ENCODE results near the gene RGMA.
A peak's percentile ranks its signal among the peaks of the same experiment; 100 is the strongest.
"Not testable (repeated sequence)": the region's sequence is repeated elsewhere in the genome, so short reads cannot be mapped to it uniquely, and the experiment has no call there.

RGMA gene

GRCh38 chr15:93048426-93048721 lies 40.6 kb downstream of the RGMA start:
- DNase-seq (ENCODE audit: low spot score) = no peak

- DNase-seq (ENCODE audit: low spot score) = peak; percentile 37
Observed at GRCh38 chr15:93047621-93048425, 41.2 kb downstream of the RGMA start.

DNA sequence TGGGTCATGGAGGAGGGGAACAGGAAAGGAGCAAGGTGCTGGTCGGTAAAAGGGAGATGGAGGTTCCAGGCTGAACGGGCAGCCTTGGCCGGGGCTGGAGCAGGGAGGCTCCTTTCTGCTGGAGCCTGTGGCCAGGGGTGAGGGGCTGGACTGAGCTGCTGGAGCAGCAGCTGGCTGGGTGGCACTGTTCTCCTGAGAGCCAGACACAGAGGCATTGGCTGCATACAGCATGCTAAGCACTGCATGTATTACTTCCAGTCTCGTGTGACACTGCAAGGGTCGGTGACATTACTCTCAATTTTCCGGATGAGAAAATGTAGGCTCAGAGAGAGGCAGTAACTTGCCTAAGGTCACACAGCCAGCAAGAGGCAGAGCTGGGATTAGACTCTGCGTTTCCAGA lies 42.3 kb downstream of the RGMA start:
- DNase-seq (ENCODE audit: low spot score) = no peak

- no peak for DNase-seq (ENCODE audit: low spot score)
Observed at GRCh38 chr15:93046120-93046519, 42.9 kb downstream of the RGMA start.

DNA sequence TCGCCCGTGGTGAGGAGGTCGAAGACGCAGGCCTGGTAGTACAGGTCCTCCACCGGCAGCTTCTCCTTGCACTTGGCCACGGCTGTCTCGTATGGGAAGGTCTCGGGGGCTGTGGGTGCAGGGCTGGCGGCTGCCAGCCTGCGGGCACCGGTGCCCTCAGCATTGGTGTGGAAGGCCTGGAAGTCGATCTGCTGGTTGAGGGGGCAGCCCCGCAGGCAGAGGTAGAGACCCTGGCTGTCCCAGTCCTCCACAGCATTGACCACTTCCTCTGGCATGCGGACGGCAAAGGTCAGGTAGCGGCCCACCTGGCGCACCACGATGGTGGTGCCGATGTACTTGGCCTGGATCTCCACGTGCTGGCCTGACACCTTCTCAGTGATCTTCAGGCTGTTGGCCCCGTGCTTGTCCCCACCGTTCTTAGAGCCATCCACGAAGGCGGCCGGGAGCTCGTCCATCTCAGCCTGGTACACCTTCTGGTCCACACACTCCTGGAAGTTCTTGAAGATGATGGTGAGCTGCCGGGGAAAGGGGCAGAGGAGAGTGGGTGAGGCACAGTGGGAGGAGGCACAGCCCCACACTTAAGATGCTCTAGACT lies 43.7 kb downstream of the RGMA start:
- no peak for DNase-seq (ENCODE audit: low spot score)

DNA sequence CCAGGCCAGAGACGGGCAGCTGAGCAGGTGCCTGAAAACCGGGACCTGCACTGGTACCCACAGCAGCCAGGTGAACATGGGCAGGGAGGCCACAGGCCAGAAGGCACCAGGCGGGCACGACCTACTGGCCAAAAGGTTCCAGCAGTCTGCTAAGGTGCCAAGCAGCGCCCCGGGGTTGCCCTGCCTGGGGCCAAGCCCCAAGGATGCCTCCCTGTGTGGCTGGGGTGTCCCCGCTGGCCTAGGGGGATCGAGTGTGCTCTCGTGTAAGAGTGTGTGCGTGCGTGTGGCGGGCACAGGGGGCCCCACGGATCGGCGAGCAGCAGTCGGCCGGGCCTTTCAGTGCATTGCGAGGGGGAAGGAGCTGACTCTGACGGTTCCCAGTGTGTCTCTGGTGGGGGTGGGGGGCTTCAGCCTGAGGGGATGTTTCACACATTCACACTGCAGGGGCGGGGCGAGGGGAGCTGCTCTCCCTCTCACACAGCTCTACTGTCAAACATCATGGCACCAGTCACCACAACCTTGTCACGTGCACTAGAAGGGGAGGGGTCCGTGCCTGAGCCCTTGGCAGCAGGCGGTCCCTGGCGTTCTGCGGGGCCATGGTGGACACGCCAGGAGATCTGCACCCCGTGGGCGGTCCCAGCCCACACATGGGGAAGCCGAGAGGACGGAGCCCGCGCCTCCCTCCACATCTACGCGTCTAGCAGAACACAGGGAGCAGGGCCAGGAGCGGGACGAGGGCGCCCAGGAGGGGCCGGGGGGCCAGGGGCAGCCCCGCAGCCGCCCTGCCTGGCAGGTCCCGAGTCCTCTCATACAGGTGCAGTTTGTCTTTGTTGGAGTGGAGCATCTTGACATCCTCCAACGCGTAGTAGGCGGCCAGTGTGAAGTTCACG lies 44.5 kb downstream of the RGMA start:
- DNase-seq (ENCODE audit: low spot score) = no peak

DNA sequence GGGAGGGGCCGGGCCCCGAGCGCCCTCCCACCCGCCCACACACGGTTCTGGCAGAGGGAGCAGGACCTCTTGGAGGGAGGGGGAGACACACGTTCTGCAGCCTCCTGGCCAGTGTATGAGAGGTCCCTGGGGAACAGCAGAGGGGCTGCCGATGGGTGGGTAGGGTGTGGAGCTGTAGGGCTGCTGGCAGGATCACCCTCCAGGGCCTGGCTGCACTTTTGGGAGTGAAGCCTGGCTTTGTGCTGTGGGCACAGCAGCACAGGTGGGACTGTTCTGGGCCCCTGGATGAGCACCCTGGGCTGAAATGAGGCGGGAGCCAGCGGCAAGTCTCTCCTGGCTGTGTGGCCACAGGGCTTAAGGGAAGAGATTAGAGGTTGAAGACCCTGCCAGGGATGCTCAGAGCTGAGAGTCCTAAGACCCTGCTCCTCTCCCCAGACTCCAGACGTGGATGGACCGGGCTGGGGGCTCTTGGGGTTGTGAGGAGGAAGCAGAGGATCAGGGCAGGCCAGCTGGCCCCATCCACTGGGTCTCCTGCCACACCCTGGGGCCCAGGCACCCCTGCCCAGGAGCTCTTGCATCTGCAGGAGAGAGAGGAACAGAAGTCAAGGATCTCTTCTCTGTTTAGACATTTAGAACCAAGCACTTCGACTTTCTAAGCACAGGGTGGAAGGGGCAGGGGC lies 45.2 kb downstream of the RGMA start:
- DNase-seq (ENCODE audit: low spot score) = no peak

DNA sequence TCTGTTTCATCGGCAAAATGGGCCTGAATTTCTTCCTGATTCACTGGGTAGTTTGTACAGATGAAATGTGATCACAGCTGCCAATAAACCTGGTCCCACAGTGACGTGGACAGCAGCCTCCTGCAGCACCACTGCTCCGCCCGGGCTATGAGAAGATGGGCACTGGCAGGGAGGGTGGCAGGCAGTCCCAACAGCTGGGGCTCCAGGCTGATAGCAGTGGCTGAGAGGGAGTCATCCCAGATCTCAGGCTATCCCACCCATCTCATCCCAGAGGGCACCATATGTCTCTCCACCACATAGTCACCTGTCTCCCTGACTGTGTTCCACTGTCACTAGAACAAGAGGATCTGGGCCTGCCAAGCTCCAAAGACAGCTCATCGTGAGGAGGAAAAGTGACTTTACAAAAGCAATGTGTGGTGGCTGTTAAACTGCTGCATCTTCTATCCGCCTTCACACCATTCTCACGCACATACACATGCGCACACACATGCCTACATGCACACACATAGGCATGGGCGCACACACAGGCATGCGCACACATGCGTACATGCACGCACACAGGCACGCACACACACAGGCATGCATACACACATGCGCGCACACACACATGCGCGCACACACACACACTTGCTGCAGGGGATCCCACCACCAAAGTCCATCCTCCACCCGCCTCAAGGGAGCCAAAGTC lies 46.2 kb downstream of the RGMA start:
- DNase-seq (ENCODE audit: low spot score) = no peak

GRCh38 chr15:93042211-93042610 lies 46.8 kb downstream of the RGMA start:
- no peak for DNase-seq (ENCODE audit: low spot score)

DNA sequence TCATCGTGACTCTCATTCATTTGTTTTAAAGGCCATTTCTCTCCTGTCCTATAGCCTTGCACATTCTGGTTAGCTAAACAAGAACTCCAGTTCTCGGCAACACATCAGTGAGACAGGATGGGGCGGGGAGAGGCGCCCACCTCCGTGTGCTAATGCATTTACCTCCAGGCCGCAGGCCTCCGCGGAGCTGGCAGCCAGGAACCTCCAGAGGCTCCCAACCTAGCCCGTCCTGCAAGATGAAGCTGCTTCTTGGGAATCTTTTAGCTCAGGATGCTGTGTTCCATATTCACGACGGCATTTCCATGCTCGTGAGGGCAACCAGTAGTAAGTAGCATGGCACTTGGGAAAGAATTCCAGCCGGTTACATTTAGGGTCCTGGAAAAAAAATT lies 47.9 kb downstream of the RGMA start:
- no peak for DNase-seq (ENCODE audit: low spot score)

GRCh38 chr15:93040288-93041158 lies 48.5 kb downstream of the RGMA start:
- no peak for DNase-seq (ENCODE audit: low spot score)

GRCh38 chr15:93039562-93040287 lies 49.3 kb downstream of the RGMA start:
- not testable (repeated sequence) for DNase-seq (ENCODE audit: low spot score)

- DNase-seq (ENCODE audit: low spot score) = no peak
Observed at GRCh38 chr15:93037820-93038705, 50.9 kb downstream of the RGMA start.

- DNase-seq (ENCODE audit: low spot score) = peak; percentile 69
Observed at GRCh38 chr15:93036951-93037819, 51.8 kb downstream of the RGMA start.

GRCh38 chr15:93035953-93036810 lies 52.8 kb downstream of the RGMA start:
- DNase-seq (ENCODE audit: low spot score) = peak; percentile 37

DNA sequence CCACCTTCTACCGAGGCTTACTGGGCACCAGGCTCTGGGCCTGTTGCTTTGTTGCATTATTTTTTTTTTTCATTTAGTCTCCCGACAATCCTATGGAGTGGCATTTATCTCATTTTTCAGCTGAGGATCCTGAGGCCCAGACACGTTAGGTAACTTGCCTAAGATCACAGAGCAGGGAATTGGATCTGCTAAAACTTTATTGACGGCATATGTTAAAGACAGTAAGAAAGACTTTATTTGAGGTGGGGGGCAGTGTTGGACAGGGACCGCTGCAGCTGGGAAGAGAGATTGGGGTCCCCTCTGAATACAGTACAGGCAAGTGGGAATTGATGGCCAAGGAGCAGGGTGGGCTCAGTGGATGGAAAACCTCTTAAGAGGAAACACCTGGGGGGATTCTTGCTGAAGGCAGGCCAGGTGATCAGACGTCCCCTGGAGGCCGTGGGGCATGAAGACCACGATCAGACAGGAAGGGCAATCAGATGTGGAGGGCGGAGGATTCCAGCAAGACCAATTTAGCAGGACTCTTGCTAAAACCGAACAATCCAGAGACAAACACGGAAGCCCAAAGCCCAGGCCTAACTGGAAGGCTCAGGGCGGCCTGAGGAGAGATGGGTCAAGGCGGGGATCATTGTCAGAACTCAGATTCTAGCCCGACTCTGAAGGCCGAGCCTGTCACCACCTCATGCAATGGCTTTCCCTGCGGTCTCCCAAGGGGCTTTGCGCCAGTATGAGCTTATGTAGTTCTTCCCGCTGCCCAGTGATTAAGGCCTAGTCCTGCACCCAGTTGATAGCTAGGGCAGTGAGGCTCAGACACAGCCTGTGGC lies 53.7 kb downstream of the RGMA start:
- no peak for DNase-seq (ENCODE audit: low spot score)

All from SW480 (cell line).